Thoracic aorta (tissue), 2 donors: ENCODE data around the gene FSTL4. TPM values are rescaled to one million over a fixed set of nuclear protein-coding genes. Genes with fewer than 3 reads are reported as not detected.

Experiments used
- ATAC-seq: fragments of 150-250 bp; one replicate; pipeline ENCODE4 v1.8.0; 2017; ENCODE audit warnings: low read depth; ENCODE audit not compliant: insufficient number of reproducible peaks, low FRiP score
- DNase-seq: peaks from one replicate; pipeline ENCODE4 v3.0.0-alpha.2; 2020; ENCODE audit warnings: low spot score
- H3K27ac ChIP-seq, 2 donors: fragments of 200-600 bp; sonication (generic); 1 replicate in 1 of 2; 2 replicates in 1 of 2; pipeline ENCODE4 v1.5.1; 2016; ENCODE audit warnings: mild to moderate bottlenecking in 2 of 2, moderate library complexity in 2 of 2
- H3K27me3 ChIP-seq: fragments of 200-600 bp; sonication (generic); replicated peaks from 2 replicates; pipeline ENCODE4 v1.6.0; 2016; ENCODE audit warnings: mild to moderate bottlenecking; ENCODE audit not compliant: insufficient read depth
- H3K36me3 ChIP-seq: fragments of 200-600 bp; sonication (generic); one replicate; pipeline ENCODE4 v1.5.1; 2016
- H3K4me1 ChIP-seq, 2 donors: fragments of 200-600 bp; sonication (generic); 1 replicate in 1 of 2; 2 replicates in 1 of 2; pipeline versions ENCODE4 v1.5.1 to v1.6.0; 2016; ENCODE audit warnings: low read depth in 2 of 2, mild to moderate bottlenecking in 1 of 2; ENCODE audit not compliant: control insufficient read depth in 1 of 2
- H3K4me3 ChIP-seq: fragments of 200-600 bp; sonication (generic); 2 replicates; pipeline ENCODE4 v1.5.1; 2016; ENCODE audit warnings: mild to moderate bottlenecking
- H3K9me3 ChIP-seq: fragments of 200-600 bp; sonication (generic); 2 replicates; pipeline ENCODE4 v1.5.1; 2016
- CTCF ChIP-seq: fragments of 200-600 bp; sonication (generic); IDR thresholded peaks from one replicate; pipeline ENCODE4 v1.5.1; 2019; ENCODE audit warnings: antibody characterized with exemption
- total RNA-seq, 2 donors: library from RNA; depleted of rRNA; stranded (reverse); fragments of >200 nt; gene quantifications; one replicate each; pipeline versions ENCODE4 v1.1.0 to v1.2.3, GENCODE V29; 2016

The FSTL4 gene
- total RNA-seq, 2 donors from 2014 or later: not detected

- no peak for TF ChIP-seq CTCF
- H3K9me3 ChIP-seq: no peaks in the 10 kb centered on the region
- no peak overlapping the region for H3K4me3 ChIP-seq
- H3K4me1 ChIP-seq: no peaks in the 10 kb centered on the region
- H3K27me3 ChIP-seq: no peaks in the 10 kb centered on the region
- no peak for ATAC-seq
- H3K27ac ChIP-seq: no peak overlapping the region
- DNase-seq: no peak
- H3K36me3 ChIP-seq: no peaks in the 10 kb centered on the region
These were observed 361.8 kb downstream of the FSTL4 start for GRCh38 chr5:133250527-133250926.

GRCh38 chr5:133249593-133249992 is 362.7 kb downstream of the FSTL4 start:
- Histone ChIP-seq H3K4me3 (no peak overlapping the region), H3K27me3 (no peaks in the 10 kb centered on the region), H3K27ac (no peak overlapping the region), H3K4me1 (no peaks in the 10 kb centered on the region), H3K9me3 (no peaks in the 10 kb centered on the region), H3K36me3 (no peaks in the 10 kb centered on the region)
- no peak for ATAC-seq
- TF ChIP-seq CTCF: no peak
- DNase-seq: no peak

GRCh38 chr5:133247881-133248624 is 364.3 kb downstream of the FSTL4 start:
- H3K9me3 ChIP-seq: no peaks in the 10 kb centered on the region
- no peak for ATAC-seq
- H3K4me3 ChIP-seq: no peak overlapping the region
- no peak overlapping the region for H3K27ac ChIP-seq
- DNase-seq: no peak
- no peaks in the 10 kb centered on the region for H3K36me3 ChIP-seq
- no peaks in the 10 kb centered on the region for H3K4me1 ChIP-seq
- no peaks in the 10 kb centered on the region for H3K27me3 ChIP-seq
- TF ChIP-seq CTCF: no peak

GRCh38 chr5:133247151-133247709 is 365.1 kb downstream of the FSTL4 start:
- ATAC-seq (no peak), DNase-seq (no peak)
- no peak overlapping the region for H3K27ac ChIP-seq
- no peaks in the 10 kb centered on the region for H3K9me3 ChIP-seq
- H3K4me3 ChIP-seq: no peak overlapping the region
- H3K27me3 ChIP-seq: no peaks in the 10 kb centered on the region
- no peaks in the 10 kb centered on the region for H3K4me1 ChIP-seq
- H3K36me3 ChIP-seq: no peaks in the 10 kb centered on the region
- no peak for TF ChIP-seq CTCF

GRCh38 chr5:133246376-133247150 is 365.8 kb downstream of the FSTL4 start:
- no peak overlapping the region for H3K27ac ChIP-seq
- DNase-seq (no peak), ATAC-seq (no peak)
- no peaks in the 10 kb centered on the region for H3K4me1 ChIP-seq
- H3K27me3 ChIP-seq: no peaks in the 10 kb centered on the region
- H3K9me3 ChIP-seq: no peaks in the 10 kb centered on the region
- no peak for TF ChIP-seq CTCF
- H3K4me3 ChIP-seq: no peak overlapping the region
- no peaks in the 10 kb centered on the region for H3K36me3 ChIP-seq
